ENCODE results near the gene TSPAN31.

TSPAN31 gene

GRCh38 chr12:57727758-57728395 lies 17.0 kb upstream of the TSPAN31 start:
- TF ChIP-seq, protein P1, sequence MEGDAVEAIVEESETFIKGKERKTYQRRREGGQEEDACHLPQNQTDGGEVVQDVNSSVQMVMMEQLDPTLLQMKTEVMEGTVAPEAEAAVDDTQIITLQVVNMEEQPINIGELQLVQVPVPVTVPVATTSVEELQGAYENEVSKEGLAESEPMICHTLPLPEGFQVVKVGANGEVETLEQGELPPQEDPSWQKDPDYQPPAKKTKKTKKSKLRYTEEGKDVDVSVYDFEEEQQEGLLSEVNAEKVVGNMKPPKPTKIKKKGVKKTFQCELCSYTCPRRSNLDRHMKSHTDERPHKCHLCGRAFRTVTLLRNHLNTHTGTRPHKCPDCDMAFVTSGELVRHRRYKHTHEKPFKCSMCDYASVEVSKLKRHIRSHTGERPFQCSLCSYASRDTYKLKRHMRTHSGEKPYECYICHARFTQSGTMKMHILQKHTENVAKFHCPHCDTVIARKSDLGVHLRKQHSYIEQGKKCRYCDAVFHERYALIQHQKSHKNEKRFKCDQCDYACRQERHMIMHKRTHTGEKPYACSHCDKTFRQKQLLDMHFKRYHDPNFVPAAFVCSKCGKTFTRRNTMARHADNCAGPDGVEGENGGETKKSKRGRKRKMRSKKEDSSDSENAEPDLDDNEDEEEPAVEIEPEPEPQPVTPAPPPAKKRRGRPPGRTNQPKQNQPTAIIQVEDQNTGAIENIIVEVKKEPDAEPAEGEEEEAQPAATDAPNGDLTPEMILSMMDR (IDR thresholded peaks at IDR 0.05): no peak
- no peak for DNase-seq (ENCODE audit: low spot score)
- Histone ChIP-seq H3K27ac (no peak overlapping the region), H3K4me3 (no peak overlapping the region)

GRCh38 chr12:57729321-57729844 lies 15.5 kb upstream of the TSPAN31 start:
- Histone ChIP-seq H3K4me3 (no peak overlapping the region), H3K27ac (no peak overlapping the region)
- DNase-seq (ENCODE audit: low spot score): no peak
- TF ChIP-seq, protein P1 (IDR thresholded peaks at IDR 0.05): no peak

DNA sequence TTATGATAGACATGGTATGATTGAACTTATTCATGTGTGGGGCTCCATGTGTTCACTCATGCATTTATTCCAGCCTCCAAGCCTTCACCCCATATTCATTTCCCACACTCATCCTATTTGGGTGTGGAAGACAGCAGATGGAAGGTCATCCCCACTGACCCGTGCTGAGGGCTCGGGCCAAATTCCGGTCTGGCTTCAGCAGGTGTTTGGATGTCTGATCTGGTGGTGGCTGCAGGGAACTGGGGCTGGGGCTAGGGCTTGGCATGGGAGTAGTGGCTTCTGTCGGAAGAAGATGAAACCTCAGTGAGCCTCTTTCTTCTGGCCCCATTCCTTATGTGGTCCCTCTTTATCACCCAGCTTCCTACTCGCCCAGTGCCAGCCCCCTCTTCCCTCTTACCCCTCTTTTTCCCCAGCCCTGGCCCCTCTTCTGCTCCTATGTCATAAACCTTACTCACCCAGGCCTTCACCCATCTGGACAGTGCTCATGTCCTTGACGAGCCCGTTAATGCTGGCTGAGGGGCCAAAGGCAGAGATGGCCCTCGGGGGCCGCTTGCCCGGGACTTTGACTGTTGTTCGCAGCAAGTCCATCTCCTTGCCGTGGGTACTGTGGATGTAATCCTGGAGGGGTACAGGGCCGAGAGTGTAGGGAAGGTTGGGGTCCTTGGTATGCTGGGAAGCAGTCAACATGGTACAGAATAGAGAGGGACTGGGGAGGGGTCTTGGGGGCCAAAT lies 14.3 kb upstream of the TSPAN31 start:
- no peak for DNase-seq (ENCODE audit: low spot score)
- Histone ChIP-seq H3K27ac (no peak overlapping the region), H3K4me3 (no peak overlapping the region)
- TF ChIP-seq, protein P1 (IDR thresholded peaks at IDR 0.05): no peak

DNA sequence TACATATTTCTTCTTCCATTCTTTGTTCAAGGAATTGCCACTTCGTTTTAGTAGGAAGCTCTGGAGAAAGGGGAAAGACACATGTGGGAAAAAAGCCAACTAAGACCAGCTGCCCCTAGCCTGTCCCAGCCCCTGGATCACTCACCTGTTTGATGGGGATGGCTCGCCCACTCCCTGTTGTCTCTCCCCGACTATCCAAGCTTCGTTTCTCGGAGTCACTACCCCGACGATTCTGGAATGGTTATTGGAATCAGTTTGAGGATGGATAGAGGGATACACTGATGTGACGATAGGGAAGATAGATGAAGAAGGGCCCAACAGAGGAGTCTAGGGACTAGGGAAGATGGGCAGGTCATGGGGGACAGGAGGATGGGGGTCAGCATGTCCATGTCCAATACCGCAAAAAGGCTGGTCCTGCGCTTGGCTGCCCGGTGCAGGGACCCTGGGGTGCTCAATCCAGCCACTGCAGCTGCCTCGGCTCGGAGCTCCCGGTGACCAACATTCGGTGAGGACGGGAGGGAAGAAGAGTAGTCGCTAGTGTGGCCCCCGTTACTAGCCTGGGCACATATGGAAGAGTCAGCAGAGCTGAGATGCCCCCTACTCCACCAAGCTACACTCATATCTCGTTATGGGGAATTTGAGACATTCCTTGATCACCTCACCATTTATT lies 13.3 kb upstream of the TSPAN31 start:
- no peak for DNase-seq (ENCODE audit: low spot score)

DNA sequence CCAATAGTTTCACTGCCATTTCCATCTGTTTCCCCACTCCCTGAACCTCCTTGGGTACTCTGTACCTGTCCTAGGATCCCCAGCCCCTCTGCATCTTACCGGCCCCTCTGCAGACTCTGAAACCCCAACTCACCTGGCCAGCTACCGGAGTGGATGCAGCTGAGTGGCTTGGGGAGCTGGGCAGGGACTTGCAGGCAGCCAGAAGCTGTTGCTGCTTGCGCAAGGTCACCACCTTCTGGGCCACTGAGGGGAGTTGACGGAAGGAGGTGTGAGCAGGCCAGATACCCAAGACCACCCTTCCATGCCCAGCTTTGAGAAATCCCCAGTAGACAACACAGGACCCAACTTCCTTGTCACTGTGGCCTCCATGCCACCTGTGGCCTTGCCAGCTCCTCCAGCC lies 12.6 kb upstream of the TSPAN31 start:
- Histone ChIP-seq H3K27ac (no peak overlapping the region), H3K4me3 (no peak overlapping the region)
- DNase-seq (ENCODE audit: low spot score): no peak
- TF ChIP-seq, protein P1 (IDR thresholded peaks at IDR 0.05): no peak

More for the DNA sequence above, 13.3 kb upstream of the TSPAN31 start:
- Histone ChIP-seq H3K27ac (no peak overlapping the region), H3K4me3 (no peak overlapping the region)
- TF ChIP-seq, protein P1 (IDR thresholded peaks at IDR 0.05): no peak

DNA sequence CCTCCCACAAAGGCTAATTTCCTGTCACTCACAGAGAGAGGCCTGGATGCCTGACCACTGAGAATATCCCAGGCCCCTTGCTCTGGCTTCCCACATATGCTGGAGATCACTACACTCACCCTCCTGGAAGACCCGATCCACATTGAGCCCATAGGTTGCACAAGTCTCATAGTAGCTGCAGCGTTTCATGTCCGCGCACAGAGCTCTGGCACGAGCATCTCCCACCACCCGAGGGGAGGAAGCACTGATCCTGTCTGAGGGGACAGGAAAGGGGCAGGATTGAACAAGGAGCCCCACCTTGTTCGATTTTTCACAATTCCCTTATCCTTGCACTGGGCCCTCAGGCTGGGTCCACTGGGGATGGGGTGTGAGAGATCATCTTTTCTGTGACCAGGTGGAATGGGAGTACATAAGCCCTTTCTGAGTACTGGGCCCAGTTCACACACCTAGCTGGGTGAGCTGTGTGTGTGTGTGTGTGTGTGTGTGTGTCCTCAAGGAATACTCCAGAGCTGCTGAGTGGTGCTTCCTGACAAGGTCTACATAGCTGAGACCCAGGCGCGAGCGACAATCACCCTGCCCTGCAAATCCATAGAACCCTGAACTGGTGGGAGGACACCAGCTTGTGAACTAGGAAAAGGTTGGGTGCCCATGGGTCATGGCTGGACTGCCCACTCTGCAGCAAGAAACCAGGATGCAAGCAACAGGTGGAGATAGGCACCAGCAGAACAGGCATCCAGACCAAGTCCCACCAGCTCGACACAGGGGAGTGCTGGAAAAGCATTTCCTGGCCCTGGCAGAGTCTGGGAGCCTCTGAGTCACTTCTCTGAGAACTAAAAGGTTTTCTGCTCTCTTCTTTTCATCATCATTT lies 11.9 kb upstream of the TSPAN31 start:
- H3K27ac ChIP-seq: no peak overlapping the region
- no peak for DNase-seq (ENCODE audit: low spot score)
- H3K4me3 ChIP-seq: no peak overlapping the region
- TF ChIP-seq, protein P1 (IDR thresholded peaks at IDR 0.05): no peak

Data from coronary artery (tissue), 2 donors.